Gastrocnemius medialis (tissue), 4 donors: ENCODE results near the gene MICB. TPM values are rescaled to one million over a fixed set of nuclear protein-coding genes. Genes with fewer than 3 reads are reported as not detected.

Source experiments
- ATAC-seq, 2 donors: fragments of 150-250 bp; one replicate each; pipeline ENCODE4 v1.9.1; 2016
- DNase-seq, 2 donors: peaks; one replicate each; pipeline ENCODE4 v3.0.0-alpha.2; 2019
- H3K27ac ChIP-seq, 4 donors: fragments of 200-600 bp; sonication (generic); 1 replicate in 1 of 4; 2 replicates in 3 of 4; pipeline ENCODE4 v1.5.1; 2016 to 2018; ENCODE audit warnings: mild to moderate bottlenecking in 2 of 4, moderate library complexity in 1 of 4
- H3K27me3 ChIP-seq, 3 donors: fragments of 200-600 bp; sonication (generic) in 2 of 3; 1 replicate in 1 of 3; 2 replicates in 2 of 3; pipeline versions ENCODE4 v1.5.1 to v1.6.0; 2016 to 2019; ENCODE audit warnings: mild to moderate bottlenecking in 1 of 3, moderate library complexity in 1 of 3
- H3K36me3 ChIP-seq, 2 donors: fragments of 200-600 bp; sonication (generic) in 1 of 2; one replicate each; pipeline ENCODE4 v1.5.1; 2017 to 2018
- H3K4me1 ChIP-seq, 2 donors: fragments of 200-600 bp; sonication (generic) in 1 of 2; one replicate each; pipeline ENCODE4 v1.5.1; 2016 to 2017; ENCODE audit warnings: mild to moderate bottlenecking in 2 of 2
- H3K4me3 ChIP-seq, 4 donors: fragments of 200-600 bp; sonication (generic) in 3 of 4; 1 replicate in 1 of 4; 2 replicates in 3 of 4; pipeline ENCODE4 v1.5.1; 2016 to 2019; ENCODE audit warnings: mild to moderate bottlenecking in 2 of 4
- H3K9me3 ChIP-seq, 3 donors: fragments of 200-600 bp; sonication (generic) in 2 of 3; 1 replicate in 1 of 3; 2 replicates in 2 of 3; pipeline ENCODE4 v1.5.1; 2016 to 2019
- POLR2A ChIP-seq, 2 donors: fragments of 450-650 bp; IDR thresholded peaks; one replicate each; pipeline ENCODE4 v1.6.1; 2017; ENCODE audit warnings: antibody characterized with exemption in 2 of 2, mild to moderate bottlenecking in 2 of 2, moderate library complexity in 2 of 2
- in situ Hi-C, 4 donors: fragments of 200-750 bp; cut with MboI; loops; one replicate each; pipeline versions ENCODE4 v1.15.0 to v1.8.0; 2017; ENCODE audit warnings: low sequenced_read_pairs in 4 of 4
- intact Hi-C: fragments of 100-400 bp; cut with DNase I; formaldehyde crosslinking; loops from one replicate; pipeline ENCODE4 v1.15.1; 2023; ENCODE audit warnings: low total_unique reads
- total RNA-seq, 4 donors: library from RNA; depleted of rRNA; stranded (reverse); fragments of >200 nt; gene quantifications; one replicate each; pipeline versions ENCODE4 v1.1.0 to v1.2.3, GENCODE V29; 2016
- TF ChIP-seq, protein P1 (sequence below), 5 experiments: fragments of 450-650 bp in 3 of 5; fragments of 200-600 bp in 2 of 5; sonication (generic) in 2 of 5; IDR thresholded peaks in 4 of 5; conservative IDR thresholded peaks in 1 of 5; 1 replicate in 4 of 5; 2 replicates in 1 of 5; pipeline ENCODE4 v1.5.1; 2016 to 2019; ENCODE audit warnings: antibody characterized with exemption in 5 of 5, mild to moderate bottlenecking in 3 of 5, moderate library complexity in 3 of 5

Gene MICB
- total RNA-seq, 4 donors from 2014 or later, result 0.20 to 1.2 (median 0.50) TPM

DNA sequence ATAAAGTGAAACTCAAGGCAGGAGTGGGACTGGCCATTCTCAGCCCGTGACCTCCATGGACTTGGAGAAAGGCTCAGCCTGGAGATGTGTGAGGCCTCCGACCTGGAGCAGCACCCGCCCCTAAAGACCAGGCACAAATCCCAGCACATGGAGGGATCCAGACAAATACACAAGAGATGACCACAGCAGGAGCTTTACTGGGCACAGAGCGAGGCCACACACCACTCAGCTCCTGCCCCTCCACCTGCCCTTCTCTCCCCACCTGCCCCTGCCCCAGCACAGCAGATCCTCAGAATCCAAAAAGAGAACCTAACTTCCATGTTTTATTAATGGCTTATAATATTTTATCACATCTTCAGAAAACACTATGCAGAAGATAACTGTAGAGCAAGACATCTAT lies 20.4 kb upstream of the MICB start:
- Histone ChIP-seq H3K36me3 (no peaks in the 10 kb centered on the region), H3K27me3 (peaks cover 0 to 3% (median 0%) of the 10 kb centered on the region in 3 donors), H3K4me1 (no peaks in the 10 kb centered on the region), H3K27ac (no peak overlapping the region), H3K4me3 (no peak overlapping the region), H3K9me3 (no peaks in the 10 kb centered on the region)
- in situ Hi-C loops (no loop called here), intact Hi-C loops (no loop called here)
- ATAC-seq (no peak), DNase-seq (no peak)
- no peak for TF ChIP-seq POLR2A (IDR thresholded peaks at IDR 0.05)
- TF ChIP-seq, protein P1, sequence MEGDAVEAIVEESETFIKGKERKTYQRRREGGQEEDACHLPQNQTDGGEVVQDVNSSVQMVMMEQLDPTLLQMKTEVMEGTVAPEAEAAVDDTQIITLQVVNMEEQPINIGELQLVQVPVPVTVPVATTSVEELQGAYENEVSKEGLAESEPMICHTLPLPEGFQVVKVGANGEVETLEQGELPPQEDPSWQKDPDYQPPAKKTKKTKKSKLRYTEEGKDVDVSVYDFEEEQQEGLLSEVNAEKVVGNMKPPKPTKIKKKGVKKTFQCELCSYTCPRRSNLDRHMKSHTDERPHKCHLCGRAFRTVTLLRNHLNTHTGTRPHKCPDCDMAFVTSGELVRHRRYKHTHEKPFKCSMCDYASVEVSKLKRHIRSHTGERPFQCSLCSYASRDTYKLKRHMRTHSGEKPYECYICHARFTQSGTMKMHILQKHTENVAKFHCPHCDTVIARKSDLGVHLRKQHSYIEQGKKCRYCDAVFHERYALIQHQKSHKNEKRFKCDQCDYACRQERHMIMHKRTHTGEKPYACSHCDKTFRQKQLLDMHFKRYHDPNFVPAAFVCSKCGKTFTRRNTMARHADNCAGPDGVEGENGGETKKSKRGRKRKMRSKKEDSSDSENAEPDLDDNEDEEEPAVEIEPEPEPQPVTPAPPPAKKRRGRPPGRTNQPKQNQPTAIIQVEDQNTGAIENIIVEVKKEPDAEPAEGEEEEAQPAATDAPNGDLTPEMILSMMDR (IDR thresholded peaks at IDR 0.05 in 4 of 5, conservative IDR thresholded peaks at IDR 0.05 in 1 of 5), result no peak

DNA sequence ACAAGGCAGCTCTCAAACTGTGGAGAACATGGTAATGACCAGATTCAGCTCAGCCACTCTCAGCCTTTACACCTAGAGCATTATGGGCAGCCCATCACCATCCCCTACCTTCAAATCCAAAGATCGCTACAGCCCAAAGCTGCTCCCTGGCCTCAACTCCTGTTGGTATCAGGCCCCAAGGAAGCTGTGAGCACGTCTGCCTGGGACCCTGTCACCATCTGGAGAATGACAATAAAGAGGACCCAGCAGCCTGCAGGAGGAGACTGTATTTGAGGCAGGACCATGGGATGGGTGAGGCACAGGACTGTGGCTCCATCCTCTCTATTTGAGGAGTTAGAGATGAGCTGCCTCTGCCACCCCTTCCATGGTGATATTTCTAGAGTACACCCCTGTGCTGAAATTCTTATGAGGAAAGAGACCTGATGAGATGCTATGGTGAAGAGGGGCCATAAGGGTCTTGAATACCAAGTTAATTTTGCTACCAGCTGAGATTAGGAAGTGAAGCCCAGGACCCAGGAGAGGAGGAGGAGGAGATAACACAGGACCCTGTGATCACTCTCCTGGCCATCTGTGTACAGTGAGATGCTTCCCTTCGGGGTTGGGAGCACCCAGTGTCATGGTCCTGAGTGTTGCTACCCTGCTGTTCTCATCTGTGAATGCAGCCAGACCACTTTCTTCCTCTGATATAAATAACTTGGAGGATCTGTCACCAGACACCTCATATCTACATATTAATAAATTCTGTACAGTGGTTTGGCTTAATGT lies 19.6 kb upstream of the MICB start:
- ATAC-seq (no peak), DNase-seq (no peak)
- in situ Hi-C loops, result no loop called here
- peaks cover 0 to 3% (median 0%) of the 10 kb centered on the region in 3 donors for H3K27me3 ChIP-seq
- no peak for TF ChIP-seq POLR2A (IDR thresholded peaks at IDR 0.05)
- TF ChIP-seq, protein P1 (IDR thresholded peaks at IDR 0.05 in 4 of 5, conservative IDR thresholded peaks at IDR 0.05 in 1 of 5), result no peak
- H3K36me3 ChIP-seq, result no peaks in the 10 kb centered on the region
- intact Hi-C loops, result no loop called here
- no peak overlapping the region for H3K27ac ChIP-seq
- H3K4me1 ChIP-seq, result no peaks in the 10 kb centered on the region
- H3K9me3 ChIP-seq, result no peaks in the 10 kb centered on the region
- H3K4me3 ChIP-seq, result no peak overlapping the region

DNA sequence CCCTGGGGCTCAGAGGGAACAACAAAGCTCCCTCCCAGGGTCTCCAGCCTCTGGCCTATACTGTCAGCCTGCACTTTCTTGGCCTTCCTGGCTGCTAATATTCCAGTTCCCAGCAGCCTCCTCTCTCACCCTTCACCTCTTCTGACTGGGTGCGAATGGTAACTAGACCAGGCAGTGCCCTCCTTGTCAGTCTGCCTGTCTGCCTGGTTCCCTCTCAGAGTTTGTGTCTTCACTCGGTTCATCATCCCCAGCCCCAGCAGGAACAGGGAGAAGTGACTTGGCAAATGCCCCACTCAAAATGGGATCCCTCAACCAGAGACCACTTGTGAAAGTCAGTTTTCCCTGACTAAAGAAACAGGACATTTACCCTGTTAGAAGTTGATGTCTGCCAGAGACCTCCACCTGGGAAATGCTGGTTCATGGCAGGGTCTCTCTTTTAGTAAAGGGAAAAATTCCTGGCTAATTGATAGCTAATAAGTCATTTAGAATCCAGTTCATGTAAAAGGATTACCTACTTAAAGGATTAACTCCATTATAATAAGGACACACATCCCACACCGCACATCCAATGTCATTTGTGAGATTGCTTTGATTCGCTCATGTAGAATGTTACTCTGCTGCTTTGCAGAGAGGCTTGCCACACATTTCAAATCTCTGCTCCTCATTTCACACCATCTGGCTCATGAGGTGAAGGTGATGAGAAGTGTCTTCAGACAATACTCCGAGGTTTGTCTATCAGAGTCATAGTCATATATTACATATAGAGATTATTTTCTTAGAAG lies 18.6 kb upstream of the MICB start:
- TF ChIP-seq, protein P1 (IDR thresholded peaks at IDR 0.05 in 4 of 5, conservative IDR thresholded peaks at IDR 0.05 in 1 of 5), result no peak
- TF ChIP-seq POLR2A (IDR thresholded peaks at IDR 0.05), result no peak
- in situ Hi-C loops (no loop called here), intact Hi-C loops (no loop called here)
- Histone ChIP-seq H3K9me3 (no peaks in the 10 kb centered on the region), H3K27me3 (peaks cover 0 to 3% (median 0%) of the 10 kb centered on the region in 3 donors), H3K27ac (no peak overlapping the region), H3K4me1 (no peaks in the 10 kb centered on the region), H3K4me3 (no peak overlapping the region), H3K36me3 (no peaks in the 10 kb centered on the region)
- ATAC-seq (no peak), DNase-seq (no peak)

DNA sequence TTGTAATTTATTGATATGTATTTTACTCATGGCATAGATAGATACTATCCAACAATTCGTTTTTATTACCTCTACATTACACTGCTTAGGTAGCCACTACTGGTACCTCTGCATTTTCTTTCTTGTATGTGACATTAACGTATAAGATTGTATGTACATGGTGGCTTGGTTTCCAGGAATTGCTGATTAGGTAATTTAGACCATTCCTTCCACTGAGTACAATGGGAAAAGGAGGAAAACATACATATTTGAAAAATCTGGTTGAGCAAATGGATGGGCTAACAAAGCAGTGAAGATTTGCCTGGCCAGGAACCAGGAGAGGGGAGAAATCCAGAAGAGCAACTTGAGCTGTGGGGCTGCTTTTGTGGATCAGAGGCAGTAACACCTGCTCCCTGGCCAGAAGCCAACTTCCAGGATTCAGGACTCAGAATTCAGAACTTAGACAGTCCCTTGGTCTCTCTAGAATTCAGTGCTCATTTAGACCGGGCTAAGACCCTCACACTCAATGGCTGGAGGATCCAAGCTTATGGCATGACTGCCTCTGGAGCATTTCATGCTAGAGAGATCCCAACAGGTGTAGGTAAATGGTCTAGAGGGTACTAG lies 17.9 kb upstream of the MICB start:
- Histone ChIP-seq H3K9me3 (no peaks in the 10 kb centered on the region), H3K4me1 (no peaks in the 10 kb centered on the region), H3K27me3 (peaks cover 0 to 3% (median 0%) of the 10 kb centered on the region in 3 donors), H3K4me3 (no peak overlapping the region), H3K36me3 (no peaks in the 10 kb centered on the region), H3K27ac (no peak overlapping the region)
- ATAC-seq (no peak), DNase-seq (no peak)
- TF ChIP-seq, protein P1 (IDR thresholded peaks at IDR 0.05 in 4 of 5, conservative IDR thresholded peaks at IDR 0.05 in 1 of 5), result no peak
- no peak for TF ChIP-seq POLR2A (IDR thresholded peaks at IDR 0.05)
- intact Hi-C loops, result no loop called here
- in situ Hi-C loops, result no loop called here
